H9 (cell line): ENCODE data around the gene GIT2. TPM values are rescaled to one million over a fixed set of nuclear protein-coding genes. Genes with fewer than 3 reads are reported as not detected.

Experiments used
- DNase-seq: peaks from one replicate; pipeline ENCODE4 v3.0.0-alpha.2; 2017
- H2AFZ ChIP-seq: one replicate; pipeline ENCODE4 v1.6.1; 2013; ENCODE audit warnings: mild to moderate bottlenecking, low read length, control low read depth, moderate library complexity
- H2AK5ac ChIP-seq: 2 replicates; pipeline ENCODE4 v1.6.1; 2013; ENCODE audit warnings: low read length, control low read depth, mixed read lengths; ENCODE audit not compliant: insufficient read length
- H2BK120ac ChIP-seq: one replicate; pipeline ENCODE4 v1.6.1; 2013; ENCODE audit warnings: low read depth, mild to moderate bottlenecking, low read length, control low read depth, inconsistent platforms; ENCODE audit not compliant: poor library complexity, severe bottlenecking
- H2BK12ac ChIP-seq: 2 replicates; pipeline ENCODE4 v1.6.1; 2013; ENCODE audit warnings: low read length, control low read depth, mixed read lengths, low read depth; ENCODE audit not compliant: insufficient read length
- H2BK15ac ChIP-seq: 2 replicates; pipeline ENCODE4 v1.6.1; 2013; ENCODE audit warnings: low read depth, low read length, control low read depth
- H2BK20ac ChIP-seq: one replicate; pipeline ENCODE4 v1.6.1; 2013; ENCODE audit warnings: low read depth, mild to moderate bottlenecking, low read length, control low read depth, inconsistent platforms; ENCODE audit not compliant: poor library complexity, severe bottlenecking
- H2BK5ac ChIP-seq: 2 replicates; pipeline ENCODE4 v1.6.1; 2013; ENCODE audit warnings: low read length, control low read depth, mixed read lengths; ENCODE audit not compliant: insufficient read length
- H3K14ac ChIP-seq: 2 replicates; pipeline ENCODE4 v1.6.1; 2013; ENCODE audit warnings: low read length, control low read depth; ENCODE audit not compliant: insufficient read depth
- H3K18ac ChIP-seq: 2 replicates; pipeline ENCODE4 v1.6.1; 2013; ENCODE audit warnings: low read depth, mild to moderate bottlenecking, mixed read lengths, low read length, control low read depth; ENCODE audit not compliant: insufficient read length
- H3K23ac ChIP-seq: 2 replicates; pipeline ENCODE4 v1.6.1; 2013; ENCODE audit warnings: low read length, control low read depth, mixed read lengths, low read depth; ENCODE audit not compliant: insufficient read length
- H3K23me2 ChIP-seq: 2 replicates; pipeline ENCODE4 v1.6.1; 2013; ENCODE audit warnings: low read depth, mild to moderate bottlenecking, mixed read lengths, low read length, control low read depth; ENCODE audit not compliant: insufficient read length, poor library complexity, severe bottlenecking
- H3K27ac ChIP-seq: 2 replicates; pipeline ENCODE4 v1.5.1; 2013; ENCODE audit warnings: low read length, control low read depth, mixed read lengths, low read depth; ENCODE audit not compliant: insufficient read length
- H3K27me3 ChIP-seq: 2 replicates; pipeline ENCODE4 v1.6.1; 2013; ENCODE audit warnings: low read length, control low read depth, inconsistent platforms; ENCODE audit not compliant: insufficient read depth
- H3K4ac ChIP-seq: 2 replicates; pipeline ENCODE4 v1.6.1; 2013; ENCODE audit warnings: low read depth, mild to moderate bottlenecking, control low read depth, inconsistent platforms, low read length, moderate library complexity
- H3K4me1 ChIP-seq: 2 replicates; pipeline ENCODE4 v1.6.1; 2013; ENCODE audit warnings: low read length, control low read depth, inconsistent platforms; ENCODE audit not compliant: insufficient read depth
- H3K4me2 ChIP-seq: 2 replicates; pipeline ENCODE4 v1.6.1; 2013; ENCODE audit warnings: low read length, control low read depth, mixed read lengths; ENCODE audit not compliant: insufficient read length, insufficient read depth
- H3K56ac ChIP-seq: 2 replicates; pipeline ENCODE4 v1.6.1; 2013; ENCODE audit warnings: low read depth, mild to moderate bottlenecking, mixed read lengths, low read length, control low read depth; ENCODE audit not compliant: insufficient read length
- H3K79me1 ChIP-seq: 2 replicates; pipeline ENCODE4 v1.6.1; 2013; ENCODE audit warnings: low read depth, mild to moderate bottlenecking, moderate library complexity, low read length, control low read depth, inconsistent platforms; ENCODE audit not compliant: insufficient read depth, poor library complexity, severe bottlenecking
- H3K79me2 ChIP-seq: 2 replicates; pipeline ENCODE4 v1.6.1; 2013; ENCODE audit warnings: low read length, control low read depth, inconsistent platforms; ENCODE audit not compliant: insufficient read depth
- H3K9ac ChIP-seq: 2 replicates; pipeline ENCODE4 v1.6.1; 2013; ENCODE audit warnings: low read length, control low read depth, mixed read lengths; ENCODE audit not compliant: insufficient read length; ENCODE audit errors: extremely low read depth
- H3K9me3 ChIP-seq: one replicate; pipeline ENCODE4 v1.6.1; 2013; ENCODE audit warnings: low read depth, low read length, inconsistent platforms; ENCODE audit not compliant: control insufficient read depth
- H3T11ph ChIP-seq: one replicate; pipeline ENCODE4 v1.6.1; 2013; ENCODE audit warnings: mild to moderate bottlenecking, low read length, control low read depth, inconsistent platforms
- H4K20me1 ChIP-seq: one replicate; pipeline ENCODE4 v1.6.1; 2013; ENCODE audit not compliant: control insufficient read depth, insufficient read length, insufficient read depth
- H4K5ac ChIP-seq: 2 replicates; pipeline ENCODE4 v1.6.1; 2013; ENCODE audit warnings: low read depth, mild to moderate bottlenecking, mixed read lengths, low read length, control low read depth; ENCODE audit not compliant: insufficient read length
- H4K8ac ChIP-seq: replicated peaks from 2 replicates; pipeline ENCODE4 v1.6.1; 2013; ENCODE audit warnings: low read length, control low read depth, mixed read lengths, low read depth; ENCODE audit not compliant: insufficient read length
- H4K91ac ChIP-seq: 2 replicates; pipeline ENCODE4 v1.6.1; 2013; ENCODE audit warnings: low read depth, mild to moderate bottlenecking, moderate library complexity, mixed read lengths, low read length, control low read depth; ENCODE audit not compliant: insufficient read length
- H3K27ac Mint-ChIP-seq, 3 experiments: 2 replicates in 2 of 3; 3 replicates in 1 of 3; pipeline ENCODE4 v1.8.0; 2020 to 2021; ENCODE audit warnings: mixed read lengths in 3 of 3, mild to moderate bottlenecking in 1 of 3, moderate library complexity in 1 of 3
- H3K27me3 Mint-ChIP-seq: 2 replicates; pipeline ENCODE4 v1.8.0; 2021; ENCODE audit warnings: low read depth, mild to moderate bottlenecking, moderate library complexity, mixed read lengths
- H3K36me3 Mint-ChIP-seq, 3 experiments: 2 replicates in 2 of 3; 3 replicates in 1 of 3; pipeline ENCODE4 v1.8.0; 2020 to 2021; ENCODE audit warnings: low read depth in 3 of 3, mixed read lengths in 3 of 3; ENCODE audit not compliant: insufficient read depth in 1 of 3
- H3K4me1 Mint-ChIP-seq, 2 experiments: 2 replicates each; pipeline ENCODE4 v1.8.0; 2020; ENCODE audit warnings: mixed read lengths in 2 of 2
- H3K4me3 Mint-ChIP-seq, 2 experiments: 2 replicates in 1 of 2; 3 replicates in 1 of 2; pipeline ENCODE4 v1.8.0; 2020 to 2021; ENCODE audit warnings: mild to moderate bottlenecking in 2 of 2, mixed read lengths in 2 of 2, moderate library complexity in 1 of 2
- H3K9me3 Mint-ChIP-seq, 2 experiments: 2 replicates in 1 of 2; 3 replicates in 1 of 2; pipeline ENCODE4 v1.8.0; 2020; ENCODE audit warnings: mild to moderate bottlenecking in 2 of 2, mixed read lengths in 2 of 2, moderate library complexity in 1 of 2
- WGBS: extraction: QIAGEN DNeasy Blood & Tissue Kit; methylation state at CpG from one replicate; pipeline ENCODE4 v1.1.7; 2013; ENCODE audit warnings: missing lambda C conversion rate, low lambda C conversion rate, mixed read lengths; ENCODE audit not compliant: insufficient read length; ENCODE audit errors: extremely low coverage; 5-methylcytosine and 5-hydroxymethylcytosine counted together
- total RNA-seq: library from RNA; stranded (reverse); gene quantifications from 2 replicates; pipeline ENCODE4 v1.2.1, GENCODE V29; 2021
- TF ChIP-seq, protein P1 (sequence below): fragments of 200-600 bp; sonication (generic); conservative IDR thresholded peaks from 3 replicates; pipeline ENCODE4 v1.8.0; 2021; ENCODE audit warnings: antibody characterized with exemption, mild to moderate bottlenecking

The GIT2 gene
- total RNA-seq, 1 experiment from 2014 or later = 27.0 TPM

DNA sequence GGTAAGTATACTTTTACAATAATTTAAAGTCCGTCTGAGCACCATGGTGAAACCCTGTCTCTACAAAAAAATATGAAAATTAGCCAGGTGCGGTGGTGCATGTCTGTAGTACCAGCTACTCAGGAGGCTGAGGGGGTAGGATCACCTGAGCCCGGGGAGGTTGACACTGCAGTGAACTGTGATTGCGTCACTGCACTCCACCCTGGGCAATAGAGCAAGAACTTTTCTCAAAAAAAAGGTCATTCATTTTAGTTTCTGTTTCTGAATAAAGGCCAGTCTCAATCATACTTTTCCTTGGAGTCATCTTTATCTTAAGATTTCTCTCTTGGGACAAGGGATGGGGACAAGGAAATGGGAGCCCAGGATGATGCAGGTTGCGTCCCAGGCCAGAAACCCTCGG is 16.0 kb upstream of the GIT2 start:
- Histone ChIP-seq H3K27me3 (no peaks in the 10 kb centered on the region), H4K20me1 (no peaks in the 10 kb centered on the region), H2BK12ac (no peak overlapping the region), H3K23ac (no peak overlapping the region), H3K27ac (no peak overlapping the region), H3K79me2 (no peaks in the 10 kb centered on the region), H4K5ac (no peak overlapping the region), H3T11ph (no peak overlapping the region), H4K91ac (no peak overlapping the region), H3K9ac (no peak overlapping the region), H3K14ac (no peak overlapping the region), H3K79me1 (no peaks in the 10 kb centered on the region), H2BK15ac (no peak overlapping the region), H2AK5ac (no peak overlapping the region), H3K56ac (no peak overlapping the region), H3K18ac (no peak overlapping the region), H2BK120ac (no peak overlapping the region), H2AFZ (no peak overlapping the region), H3K9me3 (no peaks in the 10 kb centered on the region), H3K4me2 (no peak overlapping the region), H3K4me1 (no peaks in the 10 kb centered on the region), H4K8ac (no peak overlapping the region), H2BK20ac (no peak overlapping the region), H3K23me2 (no peaks in the 10 kb centered on the region), H2BK5ac (no peak overlapping the region), H3K4ac (no peak overlapping the region)
- no peak for DNase-seq
- TF ChIP-seq, protein P1, sequence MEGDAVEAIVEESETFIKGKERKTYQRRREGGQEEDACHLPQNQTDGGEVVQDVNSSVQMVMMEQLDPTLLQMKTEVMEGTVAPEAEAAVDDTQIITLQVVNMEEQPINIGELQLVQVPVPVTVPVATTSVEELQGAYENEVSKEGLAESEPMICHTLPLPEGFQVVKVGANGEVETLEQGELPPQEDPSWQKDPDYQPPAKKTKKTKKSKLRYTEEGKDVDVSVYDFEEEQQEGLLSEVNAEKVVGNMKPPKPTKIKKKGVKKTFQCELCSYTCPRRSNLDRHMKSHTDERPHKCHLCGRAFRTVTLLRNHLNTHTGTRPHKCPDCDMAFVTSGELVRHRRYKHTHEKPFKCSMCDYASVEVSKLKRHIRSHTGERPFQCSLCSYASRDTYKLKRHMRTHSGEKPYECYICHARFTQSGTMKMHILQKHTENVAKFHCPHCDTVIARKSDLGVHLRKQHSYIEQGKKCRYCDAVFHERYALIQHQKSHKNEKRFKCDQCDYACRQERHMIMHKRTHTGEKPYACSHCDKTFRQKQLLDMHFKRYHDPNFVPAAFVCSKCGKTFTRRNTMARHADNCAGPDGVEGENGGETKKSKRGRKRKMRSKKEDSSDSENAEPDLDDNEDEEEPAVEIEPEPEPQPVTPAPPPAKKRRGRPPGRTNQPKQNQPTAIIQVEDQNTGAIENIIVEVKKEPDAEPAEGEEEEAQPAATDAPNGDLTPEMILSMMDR = no peak
- H3K4me3 Mint-ChIP-seq = no peak overlapping the region
- no peak overlapping the region for H3K27ac Mint-ChIP-seq
- no CpG with 5 or more reads among the region's 6 CpGs for WGBS
- no peaks in the 10 kb centered on the region for H3K4me1 Mint-ChIP-seq
- peaks cover 0 to 14% (median 2%) of the 10 kb centered on the region in 3 experiments; a peak in 3 of 7 replicates for H3K36me3 Mint-ChIP-seq
- no peaks in the 10 kb centered on the region for H3K27me3 Mint-ChIP-seq
- H3K9me3 Mint-ChIP-seq = no peaks in the 10 kb centered on the region
